SK-N-DZ (cell line): ENCODE results near the gene ERFL. TPM values are rescaled to one million over a fixed set of nuclear protein-coding genes. Genes with fewer than 3 reads are reported as not detected.

ENCODE experiments used
- DNase-seq: peaks from one replicate; pipeline ENCODE4 v3.0.0-alpha.2; 2015; ENCODE audit warnings: low spot score
- polyA plus RNA-seq, 2 experiments: library from polyadenylated mRNA; depleted of rRNA; stranded (reverse); fragments of >200 nt; gene quantifications; 2 replicates each; pipeline ENCODE4 v1.2.3, GENCODE V29; 2014

The ERFL gene
- not detected in 2 replicates for polyA plus RNA-seq (2014; cell fraction: cytosol; rRNA removed)
- 0.51 TPM in 1 of 2 replicates, not detected in the other for polyA plus RNA-seq (2014; cell fraction: nucleus; rRNA removed)

GRCh38 chr19:41928221-41928683 lies at the start of gene ERFL:
ERFL (minus strand) TSS chr19:41928449; CDS start chr19:41912919, 15,530 bp downstream.
- no peak for DNase-seq

- DNase-seq: no peak
These were observed 49.7 kb upstream of the ERFL start for GRCh38 chr19:41977916-41978315.

GRCh38 chr19:41974652-41975051 lies 46.4 kb upstream of the ERFL start:
- DNase-seq: no peak

- no peak for DNase-seq
These were observed 43.1 kb upstream of the ERFL start for GRCh38 chr19:41971363-41971762.

GRCh38 chr19:41969772-41970458 lies 41.7 kb upstream of the ERFL start:
- DNase-seq: no peak

- no peak for DNase-seq
These were observed 40.7 kb upstream of the ERFL start for GRCh38 chr19:41968751-41969595.

GRCh38 chr19:41967054-41967783 lies 39.0 kb upstream of the ERFL start:
- no peak for DNase-seq

GRCh38 chr19:41965106-41965505 lies 36.9 kb upstream of the ERFL start:
- no peak for DNase-seq

GRCh38 chr19:41960973-41961372 lies 32.7 kb upstream of the ERFL start:
- no peak for DNase-seq

GRCh38 chr19:41959056-41960053 lies 31.1 kb upstream of the ERFL start, which contains the start of gene RABAC1:
RABAC1 (minus strand) TSS chr19:41959321; CDS start chr19:41959292, 29 bp downstream.
- peak; percentile 91 for DNase-seq

GRCh38 chr19:41958367-41959055 lies 30.3 kb upstream of the ERFL start:
- peak; percentile 69 for DNase-seq

- DNase-seq: peak; percentile 87
These were observed 29.7 kb upstream of the ERFL start for GRCh38 chr19:41957838-41958366.

GRCh38 chr19:41957161-41957837 lies 29.1 kb upstream of the ERFL start:
- DNase-seq: peak; percentile 31

GRCh38 chr19:41956621-41957020 lies 28.4 kb upstream of the ERFL start:
- DNase-seq: no peak

- no peak for DNase-seq
These were observed 27.3 kb upstream of the ERFL start for GRCh38 chr19:41955521-41955920.

GRCh38 chr19:41951686-41952172 lies 23.5 kb upstream of the ERFL start:
- DNase-seq: peak; percentile 76

- no peak for DNase-seq
These were observed 18.8 kb upstream of the ERFL start for GRCh38 chr19:41947091-41947490.

- DNase-seq: no peak
These were observed 17.0 kb upstream of the ERFL start for GRCh38 chr19:41945135-41945766.
